ENCODE measurements around the gene FAM234A.

The FAM234A gene

GRCh38 chr16:281660-282255, 47.1 kb downstream of the FAM234A start:
- H3K27ac ChIP-seq, result no peak overlapping the region
- no peak for TF ChIP-seq CTCF (conservative IDR thresholded peaks at IDR 0.05)

- no peak for TF ChIP-seq CTCF (conservative IDR thresholded peaks at IDR 0.05)
- no peak overlapping the region for H3K27ac ChIP-seq
Measured at GRCh38 chr16:282491-282890, 47.9 kb downstream of the FAM234A start.

GRCh38 chr16:283033-283805, 48.6 kb downstream of the FAM234A start, which contains the start of gene PDIA2:
PDIA2 (plus strand) TSS chr16:283164; CDS start chr16:283170, 6 bp downstream.
- TF ChIP-seq CTCF (conservative IDR thresholded peaks at IDR 0.05), result no peak
- H3K27ac ChIP-seq, result no peak within 1 kb of the TSS

GRCh38 chr16:284204-285120, 49.8 kb downstream of the FAM234A start:
- H3K27ac ChIP-seq, result no peak overlapping the region
- TF ChIP-seq CTCF (conservative IDR thresholded peaks at IDR 0.05), result no peak

- TF ChIP-seq CTCF (conservative IDR thresholded peaks at IDR 0.05), result no peak
- no peak overlapping the region for H3K27ac ChIP-seq
Measured at GRCh38 chr16:285146-286055, 50.8 kb downstream of the FAM234A start.

- H3K27ac ChIP-seq, result no peak overlapping the region
- TF ChIP-seq CTCF (conservative IDR thresholded peaks at IDR 0.05), result no peak
Measured at GRCh38 chr16:286491-287297, 52.1 kb downstream of the FAM234A start.

All from VCaP (cell line).